K562 (cell line): ENCODE data around the gene SIRT2. TPM values are rescaled to one million over a fixed set of nuclear protein-coding genes. Genes with fewer than 3 reads are reported as not detected.

Experiments used
- BCL6 ChIP-seq: fragments of 250-450 bp; sonication (Bioruptor Pico); IDR thresholded peaks from 2 replicates; pipeline ENCODE4 v1.4.0; 2020
- ETV6 ChIP-seq, 3 experiments: fragments of 150-350 bp in 1 of 3; sonication (generic) in 1 of 3; formaldehyde crosslinking in 1 of 3; IDR thresholded peaks; 2 replicates each; pipeline versions ENCODE4 v1.6.1 to v1.8.0; 2014 to 2022; ENCODE audit warnings: borderline replicate concordance in 2 of 3, low read depth in 2 of 3, antibody characterized with exemption in 1 of 3, low read length in 1 of 3, mild to moderate bottlenecking in 1 of 3, missing genetic modification reagents in 1 of 3
- GABPA ChIP-seq: fragments of 200-800 bp; sonication (Bioruptor generic); conservative IDR thresholded peaks from 2 replicates; pipeline ENCODE4 v1.6.1; 2016; ENCODE audit warnings: low read depth, missing genetic modification characterization, missing compliant biosample characterization
- KAT7 ChIP-seq: sonication (generic); formaldehyde crosslinking; IDR thresholded peaks from 2 replicates; pipeline ENCODE4 v1.8.0; 2022; ENCODE audit warnings: missing genetic modification reagents, mild to moderate bottlenecking, borderline replicate concordance
- ZNF384 ChIP-seq: IDR thresholded peaks from 2 replicates; pipeline ENCODE4 v1.6.1; 2012; ENCODE audit warnings: low read depth, low read length, improper control_type of control experiment
- polyA plus RNA-seq, 8 experiments: library from polyadenylated mRNA; depleted of rRNA in 4 of 8; stranded (reverse) in 5 of 8; unstranded in 3 of 8; fragments of >200 nt; fragmentation: Nextera tagmentation in 2 of 8; fragmentation: Illumina TruSeq in 1 of 8; extraction: Ambion mirVana in 2 of 8; extraction: Trizol in 1 of 8; gene quantifications; 2 replicates each; pipeline versions ENCODE4 v1.2.1 to v1.2.3, GENCODE V29; 2011 to 2014; ENCODE audit warnings: inconsistent platforms in 1 of 8, missing spikeins in 1 of 8
- total RNA-seq, 7 experiments: library from RNA; depleted of rRNA in 6 of 7; stranded (reverse); fragments of >200 nt in 6 of 7; fragmentation: Illumina TruSeq in 2 of 7; extraction: Trizol in 2 of 7; gene quantifications; 2 replicates each; pipeline versions ENCODE4 v1.2.1 to v1.2.3, GENCODE V29; 2011 to 2021; ENCODE audit warnings: low replicate concordance in 1 of 7
- TF ChIP-seq, protein P1 (sequence below): fragments of 450-650 bp; IDR thresholded peaks from 2 replicates; pipeline ENCODE4 v1.6.1; 2017; ENCODE audit warnings: antibody characterized with exemption, mild to moderate bottlenecking
- TF ChIP-seq, protein P2 (sequence below): fragments of 450-650 bp; IDR thresholded peaks from 2 replicates; pipeline ENCODE4 v1.6.1; 2017; ENCODE audit warnings: antibody characterized with exemption
- TF ChIP-seq, protein P3 (sequence below), 2 experiments: fragments of 450-650 bp in 1 of 2; sonication (generic) in 1 of 2; formaldehyde crosslinking in 1 of 2; IDR thresholded peaks; 2 replicates each; pipeline versions ENCODE4 v1.7.1 to v1.9.0; 2016 to 2022; ENCODE audit warnings: inconsistent platforms in 1 of 2, mild to moderate bottlenecking in 1 of 2, missing genetic modification reagents in 1 of 2

Gene SIRT2
- total and polyA plus RNA-seq, 9 of the 15 experiments (the other 6 are each of a cell fraction or from before 2014, with no cell fraction given), result 2.3 to 35.2 (median 22.9) TPM

- TF ChIP-seq, protein P1, sequence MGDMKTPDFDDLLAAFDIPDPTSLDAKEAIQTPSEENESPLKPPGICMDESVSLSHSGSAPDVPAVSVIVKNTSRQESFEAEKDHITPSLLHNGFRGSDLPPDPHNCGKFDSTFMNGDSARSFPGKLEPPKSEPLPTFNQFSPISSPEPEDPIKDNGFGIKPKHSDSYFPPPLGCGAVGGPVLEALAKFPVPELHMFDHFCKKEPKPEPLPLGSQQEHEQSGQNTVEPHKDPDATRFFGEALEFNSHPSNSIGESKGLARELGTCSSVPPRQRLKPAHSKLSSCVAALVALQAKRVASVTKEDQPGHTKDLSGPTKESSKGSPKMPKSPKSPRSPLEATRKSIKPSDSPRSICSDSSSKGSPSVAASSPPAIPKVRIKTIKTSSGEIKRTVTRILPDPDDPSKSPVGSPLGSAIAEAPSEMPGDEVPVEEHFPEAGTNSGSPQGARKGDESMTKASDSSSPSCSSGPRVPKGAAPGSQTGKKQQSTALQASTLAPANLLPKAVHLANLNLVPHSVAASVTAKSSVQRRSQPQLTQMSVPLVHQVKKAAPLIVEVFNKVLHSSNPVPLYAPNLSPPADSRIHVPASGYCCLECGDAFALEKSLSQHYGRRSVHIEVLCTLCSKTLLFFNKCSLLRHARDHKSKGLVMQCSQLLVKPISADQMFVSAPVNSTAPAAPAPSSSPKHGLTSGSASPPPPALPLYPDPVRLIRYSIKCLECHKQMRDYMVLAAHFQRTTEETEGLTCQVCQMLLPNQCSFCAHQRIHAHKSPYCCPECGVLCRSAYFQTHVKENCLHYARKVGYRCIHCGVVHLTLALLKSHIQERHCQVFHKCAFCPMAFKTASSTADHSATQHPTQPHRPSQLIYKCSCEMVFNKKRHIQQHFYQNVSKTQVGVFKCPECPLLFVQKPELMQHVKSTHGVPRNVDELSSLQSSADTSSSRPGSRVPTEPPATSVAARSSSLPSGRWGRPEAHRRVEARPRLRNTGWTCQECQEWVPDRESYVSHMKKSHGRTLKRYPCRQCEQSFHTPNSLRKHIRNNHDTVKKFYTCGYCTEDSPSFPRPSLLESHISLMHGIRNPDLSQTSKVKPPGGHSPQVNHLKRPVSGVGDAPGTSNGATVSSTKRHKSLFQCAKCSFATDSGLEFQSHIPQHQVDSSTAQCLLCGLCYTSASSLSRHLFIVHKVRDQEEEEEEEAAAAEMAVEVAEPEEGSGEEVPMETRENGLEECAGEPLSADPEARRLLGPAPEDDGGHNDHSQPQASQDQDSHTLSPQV, result peak; percentile 66; the same call in 1 of the 2 replicates
- peak; percentile 47; the same call in 1 of the 2 replicates for TF ChIP-seq GABPA
- TF ChIP-seq, protein P2, sequence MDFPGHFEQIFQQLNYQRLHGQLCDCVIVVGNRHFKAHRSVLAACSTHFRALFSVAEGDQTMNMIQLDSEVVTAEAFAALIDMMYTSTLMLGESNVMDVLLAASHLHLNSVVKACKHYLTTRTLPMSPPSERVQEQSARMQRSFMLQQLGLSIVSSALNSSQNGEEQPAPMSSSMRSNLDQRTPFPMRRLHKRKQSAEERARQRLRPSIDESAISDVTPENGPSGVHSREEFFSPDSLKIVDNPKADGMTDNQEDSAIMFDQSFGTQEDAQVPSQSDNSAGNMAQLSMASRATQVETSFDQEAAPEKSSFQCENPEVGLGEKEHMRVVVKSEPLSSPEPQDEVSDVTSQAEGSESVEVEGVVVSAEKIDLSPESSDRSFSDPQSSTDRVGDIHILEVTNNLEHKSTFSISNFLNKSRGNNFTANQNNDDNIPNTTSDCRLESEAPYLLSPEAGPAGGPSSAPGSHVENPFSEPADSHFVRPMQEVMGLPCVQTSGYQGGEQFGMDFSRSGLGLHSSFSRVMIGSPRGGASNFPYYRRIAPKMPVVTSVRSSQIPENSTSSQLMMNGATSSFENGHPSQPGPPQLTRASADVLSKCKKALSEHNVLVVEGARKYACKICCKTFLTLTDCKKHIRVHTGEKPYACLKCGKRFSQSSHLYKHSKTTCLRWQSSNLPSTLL, result no peak
- TF ChIP-seq KAT7 (CRISPR knock-in tag), result no peak
- TF ChIP-seq, protein P3, sequence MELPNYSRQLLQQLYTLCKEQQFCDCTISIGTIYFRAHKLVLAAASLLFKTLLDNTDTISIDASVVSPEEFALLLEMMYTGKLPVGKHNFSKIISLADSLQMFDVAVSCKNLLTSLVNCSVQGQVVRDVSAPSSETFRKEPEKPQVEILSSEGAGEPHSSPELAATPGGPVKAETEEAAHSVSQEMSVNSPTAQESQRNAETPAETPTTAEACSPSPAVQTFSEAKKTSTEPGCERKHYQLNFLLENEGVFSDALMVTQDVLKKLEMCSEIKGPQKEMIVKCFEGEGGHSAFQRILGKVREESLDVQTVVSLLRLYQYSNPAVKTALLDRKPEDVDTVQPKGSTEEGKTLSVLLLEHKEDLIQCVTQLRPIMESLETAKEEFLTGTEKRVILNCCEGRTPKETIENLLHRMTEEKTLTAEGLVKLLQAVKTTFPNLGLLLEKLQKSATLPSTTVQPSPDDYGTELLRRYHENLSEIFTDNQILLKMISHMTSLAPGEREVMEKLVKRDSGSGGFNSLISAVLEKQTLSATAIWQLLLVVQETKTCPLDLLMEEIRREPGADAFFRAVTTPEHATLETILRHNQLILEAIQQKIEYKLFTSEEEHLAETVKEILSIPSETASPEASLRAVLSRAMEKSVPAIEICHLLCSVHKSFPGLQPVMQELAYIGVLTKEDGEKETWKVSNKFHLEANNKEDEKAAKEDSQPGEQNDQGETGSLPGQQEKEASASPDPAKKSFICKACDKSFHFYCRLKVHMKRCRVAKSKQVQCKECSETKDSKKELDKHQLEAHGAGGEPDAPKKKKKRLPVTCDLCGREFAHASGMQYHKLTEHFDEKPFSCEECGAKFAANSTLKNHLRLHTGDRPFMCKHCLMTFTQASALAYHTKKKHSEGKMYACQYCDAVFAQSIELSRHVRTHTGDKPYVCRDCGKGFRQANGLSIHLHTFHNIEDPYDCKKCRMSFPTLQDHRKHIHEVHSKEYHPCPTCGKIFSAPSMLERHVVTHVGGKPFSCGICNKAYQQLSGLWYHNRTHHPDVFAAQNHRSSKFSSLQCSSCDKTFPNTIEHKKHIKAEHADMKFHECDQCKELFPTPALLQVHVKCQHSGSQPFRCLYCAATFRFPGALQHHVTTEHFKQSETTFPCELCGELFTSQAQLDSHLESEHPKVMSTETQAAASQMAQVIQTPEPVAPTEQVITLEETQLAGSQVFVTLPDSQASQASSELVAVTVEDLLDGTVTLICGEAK (IDR thresholded peaks at IDR 0.05), result no peak
- TF ChIP-seq, protein P3 (CRISPR knock-in tag; IDR thresholded peaks at IDR 0.05), result no peak
- no peak for TF ChIP-seq ZNF384
- peak; percentile 37 to 61; a peak in 3 of 4 replicates for TF ChIP-seq ETV6 (IDR thresholded peaks at IDR 0.05; ENCODE audit: borderline replicate concordance in 1 of 2, low read depth in 2 of 2, low read length in 1 of 2)
- no peak for TF ChIP-seq ETV6 (CRISPR knock-in tag; IDR thresholded peaks at IDR 0.05; ENCODE audit: borderline replicate concordance)
- no peak for TF ChIP-seq BCL6
Measured at GRCh38 chr19:38862321-38863059, 36.9 kb downstream of the SIRT2 start (continued).
